Measurements from ENCODE around the gene PGR. TPM values are rescaled to one million over a fixed set of nuclear protein-coding genes. Genes with fewer than 3 reads are reported as not detected.

The PGR gene
- total RNA-seq, 2 experiments from 2014 or later: not detected

- POLR2A ChIA-PET: no interaction called here
- CTCF ChIA-PET: no interaction called here
Observed at GRCh38 chr11:101083335-101083734, 46.3 kb downstream of the PGR start.

GRCh38 chr11:101082813-101083212 lies 46.8 kb downstream of the PGR start:
- CTCF ChIA-PET: no interaction called here
- POLR2A ChIA-PET: no interaction called here

GRCh38 chr11:101063706-101064105 lies 65.9 kb downstream of the PGR start:
- POLR2A ChIA-PET: no interaction called here
- CTCF ChIA-PET: no interaction called here

GRCh38 chr11:101061606-101062005 lies 68.0 kb downstream of the PGR start:
- ChIA-PET CTCF (no interaction called here), POLR2A (no interaction called here)

GRCh38 chr11:101059331-101059730 lies 70.3 kb downstream of the PGR start:
- ChIA-PET CTCF (no interaction called here), POLR2A (no interaction called here)

- ChIA-PET POLR2A (no interaction called here), CTCF (no interaction called here)
Observed at GRCh38 chr11:101053492-101053891, 76.1 kb downstream of the PGR start.

- POLR2A ChIA-PET: no interaction called here
- CTCF ChIA-PET: no interaction called here
Observed at GRCh38 chr11:101051677-101052076, 77.9 kb downstream of the PGR start.

- POLR2A ChIA-PET: no interaction called here
- CTCF ChIA-PET: no interaction called here
Observed at GRCh38 chr11:101049813-101050212, 79.8 kb downstream of the PGR start.

- POLR2A ChIA-PET: no interaction called here
- CTCF ChIA-PET: no interaction called here
Observed at GRCh38 chr11:101049123-101049522, 80.5 kb downstream of the PGR start.

GRCh38 chr11:101048479-101048878 lies 81.1 kb downstream of the PGR start:
- ChIA-PET CTCF (no interaction called here), POLR2A (no interaction called here)

- CTCF ChIA-PET: no interaction called here
- POLR2A ChIA-PET: no interaction called here
Observed at GRCh38 chr11:101046947-101047346, 82.7 kb downstream of the PGR start.

- ChIA-PET POLR2A (no interaction called here), CTCF (no interaction called here)
Observed at GRCh38 chr11:101045415-101045814, 84.2 kb downstream of the PGR start.

- ChIA-PET CTCF (no interaction called here), POLR2A (no interaction called here)
Observed at GRCh38 chr11:101043940-101044339, 85.7 kb downstream of the PGR start.

GRCh38 chr11:101035872-101036271 lies 93.7 kb downstream of the PGR start:
- POLR2A ChIA-PET: no interaction called here
- CTCF ChIA-PET: no interaction called here

- ChIA-PET POLR2A (no interaction called here), CTCF (no interaction called here)
Observed at GRCh38 chr11:101034076-101034475, 95.5 kb downstream of the PGR start.

- ChIA-PET CTCF (no interaction called here), POLR2A (no interaction called here)
Observed at GRCh38 chr11:101032991-101033390, 96.6 kb downstream of the PGR start.

GRCh38 chr11:101031713-101032112 lies 97.9 kb downstream of the PGR start:
- POLR2A ChIA-PET: no interaction called here
- CTCF ChIA-PET: no interaction called here

- POLR2A ChIA-PET: no interaction called here
- CTCF ChIA-PET: no interaction called here
Observed at GRCh38 chr11:101030692-101031091, 98.9 kb downstream of the PGR start.

- ChIA-PET POLR2A (no interaction called here), CTCF (no interaction called here)
Observed at GRCh38 chr11:101030015-101030414, 99.6 kb downstream of the PGR start.

GRCh38 chr11:101028644-101029043 lies 101.0 kb downstream of the PGR start:
- ChIA-PET CTCF (no interaction called here), POLR2A (no interaction called here)

- ChIA-PET CTCF (no interaction called here), POLR2A (no interaction called here)
Observed at GRCh38 chr11:101022256-101022655, 107.4 kb downstream of the PGR start.

GRCh38 chr11:101019870-101020269 lies 109.7 kb downstream of the PGR start:
- CTCF ChIA-PET: no interaction called here

GRCh38 chr11:101014600-101015285 lies 114.9 kb downstream of the PGR start:
- ChIA-PET POLR2A (no interaction called here), CTCF (no interaction called here)

More at GRCh38 chr11:101019870-101020269, 109.7 kb downstream of the PGR start:
- POLR2A ChIA-PET: no interaction called here

Data from activated CD8-positive, alpha-beta memory T cell treated with anti-CD3 and anti-CD28 coated beads for 36 hours (primary cell).